ENCODE results near the gene SELENOM. TPM values are rescaled to one million over a fixed set of nuclear protein-coding genes. Genes with fewer than 3 reads are reported as not detected.
"Not testable (repeated sequence)": the region's sequence is repeated elsewhere in the genome, so short reads cannot be mapped to it uniquely, and the experiment has no call there.

Gene SELENOM
- total RNA-seq, 1 donor from 2014 or later, result 46.6 TPM

- no peak for DNase-seq (ENCODE audit: low read depth, low spot score)
Measured at GRCh38 chr22:31106001-31106571, 1.3 kb downstream of the SELENOM start.

DNA sequence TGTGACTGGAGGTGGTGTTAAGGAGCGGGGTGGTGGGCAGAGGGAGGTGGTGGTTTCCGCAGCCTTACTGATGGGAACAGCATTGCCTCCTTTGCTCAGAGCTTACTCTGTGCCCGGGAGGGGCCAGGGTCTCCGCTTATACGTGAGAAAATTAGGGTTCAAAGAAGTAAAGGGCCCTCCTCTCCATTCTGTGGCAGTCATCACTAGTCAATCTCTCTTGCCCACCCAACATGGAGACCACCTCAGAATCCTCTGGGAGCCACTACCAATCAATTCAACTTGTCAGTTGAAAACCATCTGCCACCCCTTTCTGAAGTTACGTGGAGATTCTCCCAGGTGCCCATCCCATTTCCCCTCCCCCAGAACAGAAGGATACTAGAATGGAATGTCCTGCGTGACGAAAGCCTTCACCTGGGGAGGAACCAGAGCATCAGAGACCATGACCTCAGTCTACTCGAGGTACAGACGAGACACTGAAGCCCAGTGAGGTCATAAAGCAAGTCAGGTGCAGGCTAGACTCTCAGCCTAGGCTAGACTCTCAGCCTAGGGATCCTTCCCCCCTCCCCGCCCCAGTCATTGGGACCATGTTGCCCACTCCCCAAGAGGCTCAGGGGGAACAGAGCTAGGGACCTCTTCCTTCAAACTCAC lies 2.0 kb downstream of the SELENOM start:
- DNase-seq (ENCODE audit: low read depth, low spot score), result no peak

DNA sequence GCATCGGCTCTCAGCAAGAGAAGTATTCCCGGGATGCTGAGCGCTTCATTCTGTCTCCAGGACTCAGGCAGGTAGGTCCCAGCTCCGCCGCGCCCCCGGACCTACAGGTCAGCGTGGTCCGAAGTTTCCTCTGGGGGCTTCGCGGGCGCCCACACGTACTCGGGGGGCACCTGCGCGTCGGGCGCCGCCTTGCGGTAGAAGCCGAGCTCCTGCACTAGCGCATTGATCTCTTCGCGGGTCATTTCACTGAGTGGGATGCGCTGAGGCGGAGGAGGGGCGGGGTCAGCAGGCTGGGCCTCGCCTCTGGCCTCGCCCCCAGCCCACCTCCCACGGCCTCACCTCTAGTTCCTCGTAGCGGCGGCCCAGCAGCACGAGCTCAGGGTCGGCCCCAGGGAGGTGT lies 2.5 kb downstream of the SELENOM start:
- no peak for DNase-seq (ENCODE audit: low read depth, low spot score)

- DNase-seq (ENCODE audit: low read depth, low spot score), result no peak
Measured at GRCh38 chr22:31103899-31104694, 3.3 kb downstream of the SELENOM start.

GRCh38 chr22:31103111-31103510 lies 4.3 kb downstream of the SELENOM start:
- no peak for DNase-seq (ENCODE audit: low read depth, low spot score)

DNA sequence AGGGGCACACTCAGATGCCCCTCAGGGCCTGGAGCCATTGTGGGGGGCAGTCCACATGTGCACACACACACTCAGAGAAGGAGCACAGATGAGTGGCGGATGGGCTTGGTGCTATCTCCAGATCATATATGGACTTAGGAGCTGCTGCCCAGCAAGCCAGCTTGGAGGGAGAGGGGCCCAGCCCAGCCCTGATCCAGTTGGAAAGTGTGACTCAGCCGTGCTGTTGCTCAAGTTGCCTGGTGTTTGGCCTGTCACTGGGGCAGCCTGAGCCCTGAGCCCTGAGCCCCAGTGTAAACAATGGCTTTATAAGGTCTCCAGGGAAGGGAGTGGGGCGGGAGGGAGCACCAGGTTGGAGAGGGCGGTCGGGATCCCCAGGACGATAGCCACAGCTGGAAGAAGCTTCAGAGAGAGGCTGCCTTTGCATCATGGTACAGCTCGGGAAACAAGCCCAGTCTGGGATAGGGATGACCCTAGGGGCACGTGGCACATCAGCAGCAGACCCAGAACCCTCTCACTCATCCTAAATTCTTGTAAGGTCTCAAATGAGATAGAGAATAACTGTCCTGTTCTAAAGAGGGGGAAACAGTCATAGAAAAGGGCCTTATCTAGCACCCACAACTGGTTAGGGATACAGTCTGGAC lies 4.8 kb downstream of the SELENOM start:
- DNase-seq (ENCODE audit: low read depth, low spot score), result no peak

DNA sequence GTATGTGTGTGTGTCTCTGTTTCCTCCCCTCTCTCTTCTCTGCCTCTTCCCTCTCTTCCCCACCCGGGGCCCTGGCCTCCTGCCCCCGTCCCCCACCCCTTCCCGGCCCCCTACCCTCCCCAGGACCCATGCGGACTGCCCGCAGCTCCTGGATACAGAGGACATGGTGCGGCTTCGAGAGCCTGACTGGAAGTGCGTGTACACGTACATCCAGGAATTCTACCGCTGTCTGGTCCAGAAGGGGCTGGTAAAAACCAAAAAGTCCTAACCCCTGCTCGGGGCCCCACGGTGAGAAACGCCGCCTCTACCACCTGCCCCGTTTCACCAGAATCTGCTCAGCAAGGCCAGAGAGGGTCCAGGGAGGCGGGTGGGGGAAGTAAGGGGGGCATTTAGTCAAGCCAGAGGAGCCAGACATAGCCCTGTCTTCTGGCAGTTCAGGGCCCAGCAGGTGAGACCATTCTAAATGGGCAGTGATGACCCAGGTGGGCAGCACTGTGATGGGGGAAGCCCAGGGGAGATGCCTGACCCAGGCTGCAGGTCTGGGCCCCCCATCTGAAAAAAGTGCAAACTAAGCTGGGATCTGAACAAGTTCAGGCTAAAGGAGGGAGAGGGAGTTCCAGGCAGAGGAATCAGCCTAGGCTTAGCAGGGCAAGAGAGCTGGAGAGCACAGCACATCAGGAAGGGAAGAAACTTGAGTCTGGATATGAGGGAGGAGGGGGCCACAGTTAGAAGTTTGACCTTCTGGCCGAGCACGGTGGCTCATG lies 6.4 kb downstream of the SELENOM start:
- DNase-seq (ENCODE audit: low read depth, low spot score), result no peak

DNA sequence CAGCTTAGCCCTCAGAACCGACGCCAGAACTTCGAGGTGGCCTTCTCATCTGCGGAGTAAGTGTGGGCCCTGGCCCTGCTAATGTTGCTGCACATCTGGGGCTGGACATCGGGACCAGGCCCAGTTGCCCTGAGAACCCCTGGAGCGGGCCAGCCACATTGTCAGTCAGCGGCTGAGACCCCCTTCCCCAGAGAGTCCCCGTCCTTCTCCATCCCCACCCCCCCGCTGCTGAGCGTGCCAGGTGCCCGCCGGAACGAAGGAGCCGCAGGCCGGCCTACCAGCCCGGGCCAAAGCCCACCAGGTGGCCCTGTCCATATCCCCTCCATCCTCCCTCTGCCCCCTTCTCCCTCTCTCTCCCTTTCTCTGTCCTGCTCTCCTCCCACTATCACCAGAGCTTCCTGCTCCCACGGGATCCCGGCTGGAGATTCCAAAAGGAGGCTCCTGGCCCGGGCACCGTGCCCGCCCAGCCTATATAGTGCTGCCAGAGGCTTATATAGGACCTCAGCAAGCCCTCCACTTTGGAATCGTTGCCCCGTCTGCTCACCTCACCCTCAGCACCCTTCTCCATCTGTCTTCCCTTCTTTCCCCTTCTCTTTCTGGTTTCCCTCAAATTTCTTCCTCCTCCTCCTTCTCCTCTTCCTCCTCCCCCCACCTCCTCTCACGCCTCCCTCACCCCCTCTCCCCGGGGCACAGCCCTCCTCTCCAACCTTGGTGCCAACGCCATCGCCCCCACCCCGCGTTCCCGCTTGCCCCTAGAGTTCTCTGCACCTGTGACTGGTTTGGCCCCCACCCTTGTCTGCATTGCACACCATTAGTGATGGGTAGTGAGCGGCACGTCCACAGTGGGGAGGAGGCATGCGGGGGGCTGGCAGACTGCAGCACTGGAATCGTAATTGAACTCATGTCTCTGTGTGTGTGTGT lies 7.3 kb downstream of the SELENOM start:
- no peak for DNase-seq (ENCODE audit: low read depth, low spot score)

- no peak for DNase-seq (ENCODE audit: low read depth, low spot score)
Measured at GRCh38 chr22:31099386-31099785, 8.0 kb downstream of the SELENOM start.

- no peak for DNase-seq (ENCODE audit: low read depth, low spot score)
Measured at GRCh38 chr22:31098632-31099110, 8.7 kb downstream of the SELENOM start.

DNA sequence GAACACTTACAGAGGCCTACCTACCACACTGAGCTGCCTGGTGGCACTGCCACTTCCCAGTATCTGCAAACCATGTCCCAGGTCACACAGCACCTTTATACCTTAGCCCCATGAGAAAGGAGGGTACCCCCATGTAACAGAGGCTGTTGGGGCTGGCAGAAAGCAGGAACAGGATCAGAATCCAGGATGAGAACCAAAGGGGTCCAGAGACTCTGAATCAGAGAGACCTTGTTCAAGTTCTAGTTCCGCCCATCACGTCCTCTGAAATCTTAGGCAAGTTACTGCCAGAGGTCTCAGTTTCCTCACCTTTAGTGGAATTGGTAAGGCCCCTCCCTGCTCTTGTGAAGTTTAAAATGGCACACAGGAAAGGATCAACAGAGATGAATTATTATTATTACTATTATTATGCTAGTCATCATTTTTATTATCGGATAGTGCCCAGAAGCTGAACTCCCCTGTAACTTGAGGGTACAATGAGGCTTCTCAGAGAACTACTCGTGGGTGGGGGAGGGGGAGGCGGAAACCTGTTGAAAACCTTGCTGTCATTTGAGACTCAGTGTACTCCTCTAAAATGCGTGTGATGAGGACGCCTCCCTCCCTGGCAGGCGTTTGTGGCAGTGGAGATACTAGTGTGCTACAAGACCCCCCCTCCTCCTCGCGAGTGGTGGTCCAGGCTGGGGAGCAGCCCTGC lies 9.3 kb downstream of the SELENOM start:
- DNase-seq (ENCODE audit: low read depth, low spot score), result no peak

DNA sequence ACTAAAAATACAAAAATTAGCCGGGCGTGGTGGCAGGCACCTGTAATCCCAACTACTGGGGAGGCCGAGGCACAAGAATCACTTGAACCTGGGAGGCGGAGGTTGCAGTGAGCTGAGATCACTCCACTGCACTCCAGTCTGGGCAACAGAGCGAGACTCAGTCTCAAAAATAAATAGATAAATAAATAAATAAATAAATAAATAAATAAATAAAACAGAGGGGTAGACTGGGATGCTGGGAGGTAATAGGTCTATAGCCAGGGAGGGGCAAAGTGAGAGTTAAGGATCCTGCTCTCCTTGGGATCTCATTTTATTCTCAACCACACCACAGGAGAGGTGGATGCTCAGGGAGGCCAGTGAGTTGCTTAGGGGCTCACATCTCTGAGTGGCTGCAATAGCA lies 9.8 kb downstream of the SELENOM start:
- DNase-seq (ENCODE audit: low read depth, low spot score), result not testable (repeated sequence)

DNA sequence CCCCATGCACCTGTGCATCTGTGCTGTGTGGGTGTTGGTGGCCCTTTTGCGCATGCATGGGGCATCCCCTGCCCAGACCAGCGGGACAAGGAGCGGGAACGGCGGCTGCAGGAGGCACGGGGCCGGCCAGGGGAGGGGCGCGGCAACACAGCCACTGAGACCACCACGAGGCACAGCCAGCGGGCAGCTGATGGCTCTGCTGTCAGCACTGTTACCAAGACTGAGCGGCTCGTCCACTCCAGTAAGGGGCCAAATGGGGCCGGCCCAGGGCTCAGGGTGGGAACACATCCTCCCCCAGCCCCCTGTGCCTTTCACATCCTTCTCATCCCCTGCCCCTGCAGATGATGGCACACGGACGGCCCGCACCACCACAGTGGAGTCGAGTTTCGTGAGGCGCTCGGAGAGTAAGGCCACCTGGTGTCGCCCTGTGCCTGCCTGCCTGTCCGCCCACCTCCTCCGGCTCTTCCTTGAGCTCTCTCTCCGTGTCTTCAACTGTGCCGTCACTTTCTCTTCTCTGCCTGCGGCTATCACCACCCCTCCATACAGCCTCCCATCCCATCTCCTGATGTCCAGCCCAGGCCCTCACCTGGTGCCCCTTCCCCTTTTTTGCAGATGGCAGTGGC lies 10.6 kb downstream of the SELENOM start:
- DNase-seq (ENCODE audit: low read depth, low spot score), result no peak

- no peak for DNase-seq (ENCODE audit: low read depth, low spot score)
Measured at GRCh38 chr22:31095637-31096249, 11.6 kb downstream of the SELENOM start.

DNA sequence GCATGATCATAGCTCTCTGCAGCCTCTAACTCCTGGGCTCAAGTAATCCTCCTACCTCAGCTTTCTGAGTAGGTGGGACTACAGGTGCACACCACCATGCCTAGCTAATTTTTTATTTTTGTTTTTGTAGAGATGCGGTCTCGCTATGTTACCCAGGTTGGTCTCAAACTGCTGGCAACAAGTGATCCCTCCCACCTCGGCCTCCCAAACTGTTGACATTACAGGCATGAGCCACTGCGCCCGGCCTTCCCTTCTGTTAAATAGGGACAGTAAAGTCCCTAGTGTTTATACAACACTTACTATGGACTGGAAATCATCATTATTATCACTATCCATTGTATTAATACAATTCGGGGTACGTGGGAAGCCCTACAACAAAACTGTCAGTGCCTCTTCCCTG lies 12.6 kb downstream of the SELENOM start:
- DNase-seq (ENCODE audit: low read depth, low spot score), result no peak

- DNase-seq (ENCODE audit: low read depth, low spot score), result no peak
Measured at GRCh38 chr22:31094021-31094551, 13.3 kb downstream of the SELENOM start.

GRCh38 chr22:31093086-31093850 lies 14.1 kb downstream of the SELENOM start:
- DNase-seq (ENCODE audit: low read depth, low spot score), result no peak

- DNase-seq (ENCODE audit: low read depth, low spot score), result no peak
Measured at GRCh38 chr22:31092161-31092560, 15.2 kb downstream of the SELENOM start.

Data from pulmonary artery endothelial cell (primary cell).